ENCODE measurements around the gene CXCL8.
A peak's percentile ranks its signal among the peaks of the same experiment; 100 is the strongest.

The CXCL8 gene

DNA sequence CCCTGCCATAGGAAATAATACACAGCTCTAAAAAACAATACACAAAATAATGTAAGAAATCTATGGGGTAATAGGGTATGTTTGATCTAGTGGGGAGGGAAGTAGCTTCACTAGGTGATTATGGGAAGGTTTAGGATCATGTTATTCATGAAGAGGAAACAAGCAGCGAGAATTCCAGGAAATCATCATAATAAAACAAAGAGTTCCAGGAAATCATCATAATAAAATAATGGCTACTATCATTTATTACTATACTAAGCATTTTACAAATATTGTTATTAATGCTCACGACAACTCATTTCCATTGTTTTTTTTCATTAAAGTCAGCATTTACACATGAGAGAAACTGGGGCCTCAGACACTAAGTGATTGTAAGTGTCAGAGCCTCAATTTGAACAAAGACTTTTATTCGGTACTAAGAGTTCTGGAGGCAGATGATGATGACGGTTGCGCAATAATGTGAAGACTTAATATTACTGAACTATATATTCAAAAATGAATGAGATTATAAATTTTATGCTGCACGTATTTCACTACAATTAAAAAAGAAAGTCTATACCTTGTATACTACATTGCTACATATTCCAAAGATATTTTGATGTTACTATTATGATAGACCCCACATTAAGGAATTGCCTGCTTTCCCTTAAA, 12.2 kb upstream of the CXCL8 start:
- H3K27me3 ChIP-seq (ENCODE audit: control insufficient read depth, insufficient read depth, low read length) = no peaks in the 10 kb centered on the region
- no peak overlapping the region for H3K4me2 ChIP-seq (ENCODE audit: low read length)
- TF ChIP-seq, protein P1, sequence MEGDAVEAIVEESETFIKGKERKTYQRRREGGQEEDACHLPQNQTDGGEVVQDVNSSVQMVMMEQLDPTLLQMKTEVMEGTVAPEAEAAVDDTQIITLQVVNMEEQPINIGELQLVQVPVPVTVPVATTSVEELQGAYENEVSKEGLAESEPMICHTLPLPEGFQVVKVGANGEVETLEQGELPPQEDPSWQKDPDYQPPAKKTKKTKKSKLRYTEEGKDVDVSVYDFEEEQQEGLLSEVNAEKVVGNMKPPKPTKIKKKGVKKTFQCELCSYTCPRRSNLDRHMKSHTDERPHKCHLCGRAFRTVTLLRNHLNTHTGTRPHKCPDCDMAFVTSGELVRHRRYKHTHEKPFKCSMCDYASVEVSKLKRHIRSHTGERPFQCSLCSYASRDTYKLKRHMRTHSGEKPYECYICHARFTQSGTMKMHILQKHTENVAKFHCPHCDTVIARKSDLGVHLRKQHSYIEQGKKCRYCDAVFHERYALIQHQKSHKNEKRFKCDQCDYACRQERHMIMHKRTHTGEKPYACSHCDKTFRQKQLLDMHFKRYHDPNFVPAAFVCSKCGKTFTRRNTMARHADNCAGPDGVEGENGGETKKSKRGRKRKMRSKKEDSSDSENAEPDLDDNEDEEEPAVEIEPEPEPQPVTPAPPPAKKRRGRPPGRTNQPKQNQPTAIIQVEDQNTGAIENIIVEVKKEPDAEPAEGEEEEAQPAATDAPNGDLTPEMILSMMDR (IDR thresholded peaks at IDR 0.05) = no peak
- H3K27ac ChIP-seq = no peak overlapping the region
- no peaks in the 10 kb centered on the region for H3K79me2 ChIP-seq
- no peak overlapping the region for H2AFZ ChIP-seq
- H3K9me3 ChIP-seq (ENCODE audit: control insufficient read depth, low read length) = no peaks in the 10 kb centered on the region
- H3K4me3 ChIP-seq (ENCODE audit: low read depth, low read length) = no peak overlapping the region
- no peak overlapping the region for H3K9ac ChIP-seq
- H3K36me3 ChIP-seq (ENCODE audit: control insufficient read depth, insufficient read depth, low read length) = no peaks in the 10 kb centered on the region
- no peaks in the 10 kb centered on the region for H3K4me1 ChIP-seq

DNA sequence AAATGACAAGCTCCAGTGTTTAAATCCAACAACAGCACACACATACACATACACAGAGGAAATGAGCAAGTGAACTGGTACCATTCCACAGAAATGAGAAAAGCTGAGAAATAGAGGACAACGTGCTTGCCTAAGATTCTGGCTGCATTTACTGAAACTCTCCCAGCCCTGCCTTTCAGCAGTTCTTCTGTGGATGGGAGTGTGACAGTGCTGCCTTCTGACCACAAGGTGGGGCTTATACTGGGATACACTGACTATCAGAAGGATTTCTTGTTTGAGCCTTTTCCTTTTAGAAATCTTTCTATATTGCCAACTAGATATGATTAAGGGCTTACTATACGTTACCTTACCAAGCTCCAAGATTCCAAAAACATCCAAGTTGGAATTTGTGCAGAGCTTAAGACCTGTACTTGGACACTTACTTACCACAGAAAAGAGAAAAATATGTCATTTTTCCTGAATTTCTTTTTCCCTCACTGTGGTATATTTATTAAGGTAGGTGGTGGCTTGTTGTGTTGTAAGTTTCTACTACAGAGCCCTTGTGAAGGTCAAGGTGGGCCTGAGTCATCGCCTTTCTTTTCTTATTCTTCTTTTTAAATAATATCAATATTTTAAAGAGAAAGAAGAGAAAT, 10.7 kb upstream of the CXCL8 start:
- Histone ChIP-seq H2AFZ (no peak overlapping the region), H3K4me1 (no peaks in the 10 kb centered on the region), H3K4me3 (ENCODE audit: low read depth, low read length) (no peak overlapping the region), H3K36me3 (ENCODE audit: control insufficient read depth, insufficient read depth, low read length) (no peaks in the 10 kb centered on the region), H3K27ac (no peak overlapping the region), H3K9me3 (ENCODE audit: control insufficient read depth, low read length) (no peaks in the 10 kb centered on the region), H3K79me2 (no peaks in the 10 kb centered on the region), H3K27me3 (ENCODE audit: control insufficient read depth, insufficient read depth, low read length) (no peaks in the 10 kb centered on the region), H3K9ac (no peak overlapping the region), H3K4me2 (ENCODE audit: low read length) (no peak overlapping the region)
- TF ChIP-seq, protein P1 (IDR thresholded peaks at IDR 0.05) = peak; percentile 48

DNA sequence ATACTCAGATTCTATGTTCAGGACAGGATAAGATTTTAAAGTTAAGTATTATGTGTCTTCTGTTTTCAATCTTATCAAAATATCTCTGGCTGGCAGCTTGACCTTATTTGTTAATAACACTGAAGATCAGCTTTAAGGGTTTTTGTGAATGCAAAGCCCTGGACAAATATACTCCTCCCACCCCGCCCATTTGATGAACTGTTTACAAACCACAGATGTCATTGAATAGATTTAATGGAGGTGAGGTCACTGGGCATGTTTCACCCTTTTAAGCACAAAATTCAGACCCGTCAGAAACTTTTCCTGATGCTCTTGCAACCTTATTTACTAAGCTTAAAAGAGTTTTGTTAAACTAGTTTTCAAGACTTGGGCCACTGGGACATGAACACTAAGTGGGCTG, 10.1 kb upstream of the CXCL8 start:
- H3K27ac ChIP-seq = no peak overlapping the region
- no peaks in the 10 kb centered on the region for H3K27me3 ChIP-seq (ENCODE audit: control insufficient read depth, insufficient read depth, low read length)
- H3K9ac ChIP-seq = no peak overlapping the region
- no peaks in the 10 kb centered on the region for H3K79me2 ChIP-seq
- no peaks in the 10 kb centered on the region for H3K9me3 ChIP-seq (ENCODE audit: control insufficient read depth, low read length)
- H3K4me2 ChIP-seq (ENCODE audit: low read length) = no peak overlapping the region
- TF ChIP-seq, protein P1 (IDR thresholded peaks at IDR 0.05) = no peak
- H2AFZ ChIP-seq = no peak overlapping the region
- no peaks in the 10 kb centered on the region for H3K4me1 ChIP-seq
- no peak overlapping the region for H3K4me3 ChIP-seq (ENCODE audit: low read depth, low read length)
- H3K36me3 ChIP-seq (ENCODE audit: control insufficient read depth, insufficient read depth, low read length) = no peaks in the 10 kb centered on the region

GRCh38 chr4:73730867-73731266, 9.5 kb upstream of the CXCL8 start:
- Histone ChIP-seq H3K4me3 (ENCODE audit: low read depth, low read length) (no peak overlapping the region), H3K9ac (no peak overlapping the region), H2AFZ (no peak overlapping the region), H3K4me2 (ENCODE audit: low read length) (no peak overlapping the region), H3K27ac (no peak overlapping the region), H3K27me3 (ENCODE audit: control insufficient read depth, insufficient read depth, low read length) (no peaks in the 10 kb centered on the region), H3K36me3 (ENCODE audit: control insufficient read depth, insufficient read depth, low read length) (no peaks in the 10 kb centered on the region), H3K9me3 (ENCODE audit: control insufficient read depth, low read length) (no peaks in the 10 kb centered on the region), H3K79me2 (no peaks in the 10 kb centered on the region), H3K4me1 (no peaks in the 10 kb centered on the region)
- TF ChIP-seq, protein P1 (IDR thresholded peaks at IDR 0.05) = no peak

Measured in parathyroid adenoma (tissue), 2 donors.